AG04450 (cell line): ENCODE measurements around the gene C7orf33. TPM values are rescaled to one million over a fixed set of nuclear protein-coding genes. Genes with fewer than 3 reads are reported as not detected.

Experiments used
- CTCF ChIA-PET: fragments of 300-600, 350-600 bp; formaldehyde crosslinking; extraction: SDS; loops from one replicate; lab custom pipeline; 2022; ENCODE audit warnings: antibody characterized with exemption, inconsistent platforms; lab: Charles Lee
- POLR2A ChIA-PET: fragments of 350-600 bp; formaldehyde crosslinking; extraction: SDS; loops from one replicate; lab custom pipeline; 2021; ENCODE audit warnings: antibody characterized with exemption, inconsistent platforms; lab: Yijun Ruan, JAX
- DNase-seq: peaks from one replicate; pipeline ENCODE4 v3.0.0-alpha.2; 2011; ENCODE audit warnings: low read depth, low spot score
- H3K27ac ChIP-seq: one replicate; pipeline ENCODE4 v1.5.1; 2012; ENCODE audit warnings: low read depth, low read length, control low read depth
- H3K27me3 ChIP-seq: one replicate; pipeline ENCODE4 v1.6.0; 2012; ENCODE audit warnings: low read length; ENCODE audit not compliant: control insufficient read depth, insufficient read depth
- H3K4me3 ChIP-seq: 2 replicates; pipeline ENCODE4 v1.5.1; 2011; ENCODE audit warnings: mild to moderate bottlenecking, low read depth, low read length, control low read depth
- H3K9me3 ChIP-seq: 2 replicates; pipeline ENCODE4 v1.5.1; 2012; ENCODE audit warnings: low read length; ENCODE audit not compliant: control insufficient read depth, insufficient read depth
- polyA minus RNA-seq: library from RNA; depleted of rRNA, polyadenylated mRNA; stranded (reverse); fragments of >200 nt; gene quantifications from 2 replicates; pipeline ENCODE4 v1.2.3, GENCODE V29; 2011; rRNA and poly(A)+ RNA removed
- polyA plus RNA-seq: library from polyadenylated mRNA; depleted of rRNA; stranded (reverse); fragments of >200 nt; gene quantifications from 2 replicates; pipeline ENCODE4 v1.2.3, GENCODE V29; 2011; rRNA removed
- TF ChIP-seq, protein P1 (sequence below): IDR thresholded peaks from 2 replicates; pipeline ENCODE4 v1.5.1; 2011; ENCODE audit warnings: low read depth, low read length, control low read depth, inconsistent platforms

The C7orf33 gene
- polyA plus RNA-seq = not detected in 2 replicates
- not detected in 2 replicates for polyA minus RNA-seq

- Histone ChIP-seq H3K4me3 (no peak within 1 kb of the TSS), H3K9me3 (no peaks in the 10 kb centered on the region; the same call in 1 of the 2 replicates), H3K27me3 (peaks cover 4% of the 10 kb centered on the region), H3K27ac (no peak within 1 kb of the TSS)
- ChIA-PET POLR2A (no interaction called here), CTCF (interaction anchor here (1.1 kb wide), 1 partner anchor 15 kb away, joined by 3 read pairs; no protein-coding TSS in a partner anchor)
- TF ChIP-seq, protein P1, sequence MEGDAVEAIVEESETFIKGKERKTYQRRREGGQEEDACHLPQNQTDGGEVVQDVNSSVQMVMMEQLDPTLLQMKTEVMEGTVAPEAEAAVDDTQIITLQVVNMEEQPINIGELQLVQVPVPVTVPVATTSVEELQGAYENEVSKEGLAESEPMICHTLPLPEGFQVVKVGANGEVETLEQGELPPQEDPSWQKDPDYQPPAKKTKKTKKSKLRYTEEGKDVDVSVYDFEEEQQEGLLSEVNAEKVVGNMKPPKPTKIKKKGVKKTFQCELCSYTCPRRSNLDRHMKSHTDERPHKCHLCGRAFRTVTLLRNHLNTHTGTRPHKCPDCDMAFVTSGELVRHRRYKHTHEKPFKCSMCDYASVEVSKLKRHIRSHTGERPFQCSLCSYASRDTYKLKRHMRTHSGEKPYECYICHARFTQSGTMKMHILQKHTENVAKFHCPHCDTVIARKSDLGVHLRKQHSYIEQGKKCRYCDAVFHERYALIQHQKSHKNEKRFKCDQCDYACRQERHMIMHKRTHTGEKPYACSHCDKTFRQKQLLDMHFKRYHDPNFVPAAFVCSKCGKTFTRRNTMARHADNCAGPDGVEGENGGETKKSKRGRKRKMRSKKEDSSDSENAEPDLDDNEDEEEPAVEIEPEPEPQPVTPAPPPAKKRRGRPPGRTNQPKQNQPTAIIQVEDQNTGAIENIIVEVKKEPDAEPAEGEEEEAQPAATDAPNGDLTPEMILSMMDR = no peak
- no peak for DNase-seq
Measured at GRCh38 chr7:148590471-148590870, at the start of gene C7orf33. Gene C7orf33, plus strand, starts transcription at chr7:148590766. Its CDS starts 160 bp downstream, at chr7:148590926.

GRCh38 chr7:148541891-148542504 is 48.6 kb upstream of the C7orf33 start:
- POLR2A ChIA-PET = no interaction called here
- TF ChIP-seq, protein P1 = no peak
- Histone ChIP-seq H3K27me3 (no peaks in the 10 kb centered on the region), H3K27ac (no peak overlapping the region), H3K4me3 (no peak overlapping the region), H3K9me3 (no peaks in the 10 kb centered on the region)
- CTCF ChIA-PET = interaction anchor here (0.7 kb wide), 1 partner anchor 865 kb away, joined by 3 read pairs; no protein-coding TSS in a partner anchor
- DNase-seq = no peak

DNA sequence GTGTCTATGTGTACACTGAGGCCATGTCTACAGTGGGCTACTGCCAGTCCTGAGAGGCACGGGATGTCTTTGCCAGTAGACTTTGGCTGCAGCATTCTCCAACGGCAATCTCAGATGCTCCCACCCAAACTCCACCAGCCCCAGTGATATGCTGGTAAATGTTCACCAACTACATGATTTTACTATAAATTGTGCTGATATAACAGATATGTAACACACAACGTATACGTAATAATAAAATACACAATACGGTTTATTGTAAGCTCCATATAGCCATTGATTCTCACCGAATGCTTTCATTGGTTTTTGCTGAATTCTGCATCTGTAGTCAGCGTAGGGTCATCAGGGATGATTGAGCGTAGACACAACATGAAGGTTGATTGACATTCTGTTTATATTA is 47.3 kb upstream of the C7orf33 start:
- DNase-seq = no peak
- Histone ChIP-seq H3K9me3 (no peaks in the 10 kb centered on the region), H3K27me3 (no peaks in the 10 kb centered on the region), H3K4me3 (no peak overlapping the region), H3K27ac (no peak overlapping the region)
- ChIA-PET POLR2A (no interaction called here), CTCF (interaction anchor here (1.0 kb wide), 1 partner anchor 462 kb away, joined by 3 read pairs; no protein-coding TSS in a partner anchor)
- TF ChIP-seq, protein P1 = no peak

DNA sequence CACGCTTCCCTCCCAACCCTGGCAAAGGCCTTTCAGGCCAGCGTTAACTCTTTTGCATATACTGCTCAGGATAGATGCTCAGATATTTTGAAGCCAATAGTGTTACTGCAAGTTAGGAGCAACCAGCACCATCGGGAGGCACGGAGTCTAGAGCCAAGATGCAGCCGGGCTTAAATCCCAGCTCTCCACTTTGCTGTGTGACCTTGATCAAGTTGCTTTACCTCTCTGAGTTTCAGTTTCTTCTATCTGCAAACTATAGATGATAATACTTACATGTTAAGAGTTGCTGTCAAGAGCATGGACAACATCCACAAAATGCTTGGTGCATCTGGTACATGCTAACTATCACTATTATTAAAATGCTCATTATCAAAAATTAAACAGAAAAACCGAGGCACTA is 45.4 kb upstream of the C7orf33 start:
- H3K27me3 ChIP-seq = no peaks in the 10 kb centered on the region
- CTCF ChIA-PET = no interaction called here
- H3K9me3 ChIP-seq = no peaks in the 10 kb centered on the region
- TF ChIP-seq, protein P1 = no peak
- H3K4me3 ChIP-seq = no peak overlapping the region
- H3K27ac ChIP-seq = no peak overlapping the region
- no peak for DNase-seq
- POLR2A ChIA-PET = no interaction called here

DNA sequence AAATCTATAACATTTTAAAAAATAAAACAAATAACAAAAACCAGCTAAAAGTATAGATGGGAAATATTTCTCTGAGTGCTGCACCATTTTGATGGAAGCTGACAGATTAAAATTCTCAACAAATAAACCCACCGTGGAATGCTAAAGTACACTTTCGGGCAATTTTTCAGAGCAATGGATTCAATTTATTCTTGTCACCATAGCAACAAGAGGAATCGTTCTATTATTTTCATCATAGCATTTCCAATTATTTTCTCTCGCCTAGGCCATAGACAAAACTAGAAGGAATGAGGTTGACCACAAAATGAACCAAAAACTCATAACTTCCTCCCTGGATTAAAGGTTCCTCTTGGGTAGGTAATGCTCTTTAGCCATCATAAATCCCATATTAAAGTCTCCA is 44.6 kb upstream of the C7orf33 start:
- H3K27ac ChIP-seq = no peak overlapping the region
- TF ChIP-seq, protein P1 = no peak
- ChIA-PET CTCF (no interaction called here), POLR2A (no interaction called here)
- DNase-seq = no peak
- no peaks in the 10 kb centered on the region for H3K27me3 ChIP-seq
- H3K4me3 ChIP-seq = no peak overlapping the region
- no peaks in the 10 kb centered on the region for H3K9me3 ChIP-seq
